ENCODE results near the gene INTS1. TPM values are rescaled to one million over a fixed set of nuclear protein-coding genes. Genes with fewer than 3 reads are reported as not detected.

The INTS1 gene
- total and polyA plus RNA-seq, 10 of the 15 experiments (the other 5 are each of a cell fraction or from before 2014, with no cell fraction given), result 0.52 to 89.0 (median 15.1) TPM

DNA sequence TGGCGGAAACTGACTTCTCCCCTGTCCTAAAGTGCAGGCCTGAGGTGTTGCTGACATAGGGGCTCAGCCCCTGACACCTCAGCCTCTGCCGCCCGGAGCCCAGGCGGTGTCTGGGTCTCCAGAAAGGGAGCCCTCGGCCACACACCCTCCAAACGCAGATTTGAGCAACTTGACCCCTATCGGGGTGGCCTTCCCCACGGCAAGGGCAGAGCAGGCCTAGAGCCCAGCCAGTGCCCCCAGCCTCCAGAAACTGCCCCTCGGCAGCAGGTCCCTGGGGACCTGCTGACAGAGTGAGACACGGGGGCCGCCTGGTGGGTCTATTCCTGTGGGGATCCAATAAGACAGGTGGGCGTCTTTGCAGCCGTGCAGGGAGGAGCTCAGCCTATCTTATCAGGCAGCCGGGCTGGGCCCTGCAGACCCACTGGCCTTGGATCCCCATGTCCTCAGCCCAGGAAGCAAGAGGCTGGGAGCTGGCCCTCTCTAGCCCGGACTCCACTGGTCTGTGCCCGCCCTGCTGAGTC lies 40.8 kb upstream of the INTS1 start:
- no peaks in the 10 kb centered on the region for H3K79me2 ChIP-seq (ENCODE audit: control insufficient read depth, insufficient read depth, low read length)
- H3K27me3 ChIP-seq (replicated peaks in 1 of 2; ENCODE audit: control insufficient read depth in 2 of 2, insufficient read depth in 2 of 2, low read length in 1 of 2), result no peaks in the 10 kb centered on the region
- POLR2A ChIA-PET, result no interaction called here
- no peak for ATAC-seq
- SMC1A ChIA-PET (ENCODE audit: uncharacterized antibody, unreplicated experiment), result no interaction called here
- no TSS peak for BruUV-seq (replicated peaks)
- FAIRE-seq, result no peak
- no peak overlapping the region for H2AFZ ChIP-seq (ENCODE audit: control insufficient read depth, low read depth, low read length)
- intact Hi-C loops (cut with micrococcal nuclease; ENCODE audit: unreplicated experiment), result no loop called here
- H3K9ac ChIP-seq (ENCODE audit: control insufficient read depth, insufficient read depth, low read length), result no peak overlapping the region
- no peaks in the 10 kb centered on the region for H4K20me1 ChIP-seq (ENCODE audit: control insufficient read depth, insufficient read depth)
- CTCF ChIA-PET, result no interaction called here
- no peak overlapping the region for H3K4me2 ChIP-seq (ENCODE audit: control insufficient read depth, insufficient read depth)
- in situ Hi-C loops (cut with MboI), result no loop called here
- DNase-seq (ENCODE audit: low read depth, low spot score), result no peak
- no peak overlapping the region for H3K4me3 ChIP-seq
- no peak overlapping the region for H3K27ac ChIP-seq (ENCODE audit: control insufficient read depth, insufficient read depth)
- H3K9me3 ChIP-seq (replicated peaks; ENCODE audit: control insufficient read depth, insufficient read depth, low read length), result no peaks in the 10 kb centered on the region
- RAD21 ChIA-PET (ENCODE audit: unreplicated experiment), result no interaction called here
- 70% methylated on average over 16 of the region's 16 CpGs for WGBS (ENCODE audit: insufficient coverage, insufficient replicate concordance, low lambda C conversion rate, missing lambda C conversion rate)
- peaks cover 3 to 14% of the 10 kb centered on the region in 2 experiments; a peak in 3 of 4 replicates for H3K36me3 ChIP-seq (ENCODE audit: control insufficient read depth in 2 of 2, insufficient read depth in 2 of 2, low read length in 1 of 2)
- H3K4me1 ChIP-seq (ENCODE audit: control insufficient read depth, insufficient read depth, low read length), result no peaks in the 10 kb centered on the region
- TF ChIP-seq ZNF24 (IDR thresholded peaks at IDR 0.05) (no peak), REST (IDR thresholded peaks at IDR 0.05; ENCODE audit: low read depth, low read length) (no peak), PAX5 (IDR thresholded peaks at IDR 0.05; ENCODE audit: borderline replicate concordance, low read depth, low read length) (no peak), EP300 (IDR thresholded peaks at IDR 0.05; ENCODE audit: borderline replicate concordance in 1 of 2, control insufficient read depth in 1 of 2, low read depth in 2 of 2, low read length in 2 of 2) (no peak), SRF (IDR thresholded peaks at IDR 0.05; ENCODE audit: low read depth in 2 of 2, low read length in 2 of 2) (no peak), HCFC1 (IDR thresholded peaks at IDR 0.05; ENCODE audit: low read length) (no peak), CHD4 (IDR thresholded peaks at IDR 0.05) (no peak), BRCA1 (IDR thresholded peaks at IDR 0.05; ENCODE audit: low read depth, low read length) (no peak), SIN3A (IDR thresholded peaks at IDR 0.05; ENCODE audit: low read depth, low read length) (no peak), DPF2 (IDR thresholded peaks at IDR 0.05) (no peak), RUNX3 (IDR thresholded peaks at IDR 0.05; ENCODE audit: low read length) (no peak), TBL1XR1 (IDR thresholded peaks at IDR 0.05; ENCODE audit: low read depth, low read length) (no peak), ASH2L (IDR thresholded peaks at IDR 0.05; ENCODE audit: borderline replicate concordance, low read depth) (no peak)
- TF ChIP-seq, protein P1, sequence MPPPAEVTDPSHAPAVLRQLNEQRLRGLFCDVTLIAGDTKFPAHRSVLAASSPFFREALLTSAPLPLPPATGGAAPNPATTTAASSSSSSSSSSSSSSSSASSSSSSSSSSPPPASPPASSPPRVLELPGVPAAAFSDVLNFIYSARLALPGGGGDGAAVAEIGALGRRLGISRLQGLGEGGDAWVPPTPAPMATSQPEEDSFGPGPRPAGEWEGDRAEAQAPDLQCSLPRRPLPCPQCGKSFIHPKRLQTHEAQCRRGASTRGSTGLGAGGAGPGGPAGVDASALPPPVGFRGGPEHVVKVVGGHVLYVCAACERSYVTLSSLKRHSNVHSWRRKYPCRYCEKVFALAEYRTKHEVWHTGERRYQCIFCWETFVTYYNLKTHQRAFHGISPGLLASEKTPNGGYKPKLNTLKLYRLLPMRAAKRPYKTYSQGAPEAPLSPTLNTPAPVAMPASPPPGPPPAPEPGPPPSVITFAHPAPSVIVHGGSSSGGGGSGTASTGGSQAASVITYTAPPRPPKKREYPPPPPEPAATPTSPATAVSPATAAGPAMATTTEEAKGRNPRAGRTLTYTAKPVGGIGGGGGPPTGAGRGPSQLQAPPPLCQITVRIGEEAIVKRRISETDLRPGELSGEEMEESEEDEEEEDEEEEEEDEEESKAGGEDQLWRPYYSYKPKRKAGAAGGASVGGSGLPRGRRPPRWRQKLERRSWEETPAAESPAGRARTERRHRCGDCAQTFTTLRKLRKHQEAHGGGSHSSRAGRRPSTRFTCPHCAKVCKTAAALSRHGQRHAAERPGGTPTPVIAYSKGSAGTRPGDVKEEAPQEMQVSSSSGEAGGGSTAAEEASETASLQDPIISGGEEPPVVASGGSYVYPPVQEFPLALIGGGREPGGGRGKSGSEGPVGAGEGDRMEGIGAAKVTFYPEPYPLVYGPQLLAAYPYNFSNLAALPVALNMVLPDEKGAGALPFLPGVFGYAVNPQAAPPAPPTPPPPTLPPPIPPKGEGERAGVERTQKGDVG (CRISPR knock-in tag; IDR thresholded peaks at IDR 0.05), result no peak
- TF ChIP-seq, protein P2, sequence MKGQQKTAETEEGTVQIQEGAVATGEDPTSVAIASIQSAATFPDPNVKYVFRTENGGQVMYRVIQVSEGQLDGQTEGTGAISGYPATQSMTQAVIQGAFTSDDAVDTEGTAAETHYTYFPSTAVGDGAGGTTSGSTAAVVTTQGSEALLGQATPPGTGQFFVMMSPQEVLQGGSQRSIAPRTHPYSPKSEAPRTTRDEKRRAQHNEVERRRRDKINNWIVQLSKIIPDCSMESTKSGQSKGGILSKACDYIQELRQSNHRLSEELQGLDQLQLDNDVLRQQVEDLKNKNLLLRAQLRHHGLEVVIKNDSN (IDR thresholded peaks at IDR 0.05; ENCODE audit: borderline replicate concordance, extremely low read length, insufficient read depth, low read depth, low read length), result no peak

Measured in GM12878 (cell line).